Liver (tissue), 9 donors: Measurements from ENCODE around the gene RNH1. TPM values are rescaled to one million over a fixed set of nuclear protein-coding genes. Genes with fewer than 3 reads are reported as not detected.

Source experiments
- DNase-seq: peaks from one replicate; pipeline ENCODE4 v3.0.0-alpha.2; 2017; ENCODE audit warnings: low spot score
- H3K27ac ChIP-seq, 2 donors: one replicate each; pipeline ENCODE4 v1.7.0; 2013; ENCODE audit warnings: inconsistent platforms in 2 of 2, low read length in 2 of 2, control low read depth in 1 of 2, low read depth in 1 of 2, mild to moderate bottlenecking in 1 of 2
- H3K27me3 ChIP-seq, 4 donors: one replicate each; pipeline versions ENCODE4 v1.6.1 to v1.7.0; 2013; ENCODE audit warnings: low read length in 3 of 4, inconsistent platforms in 1 of 4, mild to moderate bottlenecking in 1 of 4, moderate library complexity in 1 of 4; ENCODE audit not compliant: control insufficient read depth in 4 of 4, insufficient read depth in 4 of 4
- H3K36me3 ChIP-seq, 4 donors: one replicate each; pipeline versions ENCODE4 v1.6.1 to v1.7.0; 2013; ENCODE audit warnings: low read length in 3 of 4, mild to moderate bottlenecking in 3 of 4, low read depth in 1 of 4, moderate library complexity in 1 of 4; ENCODE audit not compliant: control insufficient read depth in 4 of 4, insufficient read depth in 3 of 4
- H3K4me1 ChIP-seq, 4 donors: one replicate each; pipeline versions ENCODE4 v1.6.1 to v1.7.0; 2013; ENCODE audit warnings: low read length in 3 of 4, mild to moderate bottlenecking in 3 of 4, moderate library complexity in 1 of 4; ENCODE audit not compliant: control insufficient read depth in 4 of 4, insufficient read depth in 4 of 4
- H3K4me3 ChIP-seq, 3 donors: one replicate each; pipeline versions ENCODE4 v1.6.1 to v1.7.0; 2013; ENCODE audit warnings: low read length in 3 of 3, control low read depth in 1 of 3, low read depth in 1 of 3, mild to moderate bottlenecking in 1 of 3
- H3K9ac ChIP-seq, 2 donors: one replicate each; pipeline ENCODE4 v1.7.0; 2013; ENCODE audit warnings: low read length in 2 of 2, mild to moderate bottlenecking in 2 of 2, moderate library complexity in 2 of 2, control low read depth in 1 of 2, low read depth in 1 of 2
- H3K9me3 ChIP-seq, 4 donors: one replicate each; pipeline versions ENCODE4 v1.6.1 to v1.7.0; 2013; ENCODE audit warnings: low read length in 3 of 4; ENCODE audit not compliant: control insufficient read depth in 4 of 4
- EGR1 ChIP-seq, 2 donors: IDR thresholded peaks; 2 replicates each; pipeline ENCODE4 v1.6.1; 2016 to 2018; ENCODE audit warnings: antibody characterized with exemption in 2 of 2, low read depth in 2 of 2
- FOXA1 ChIP-seq: IDR thresholded peaks from 2 replicates; pipeline ENCODE4 v1.6.1; 2016; ENCODE audit warnings: antibody characterized with exemption
- FOXA2 ChIP-seq: IDR thresholded peaks from 2 replicates; pipeline ENCODE4 v1.6.1; 2016; ENCODE audit warnings: antibody characterized with exemption
- GABPA ChIP-seq, 2 donors: IDR thresholded peaks in 1 of 2; conservative IDR thresholded peaks in 1 of 2; 2 replicates each; pipeline ENCODE4 v1.6.1; 2016; ENCODE audit warnings: antibody characterized with exemption in 2 of 2, mild to moderate bottlenecking in 1 of 2, moderate library complexity in 1 of 2
- HNF4A ChIP-seq, 2 donors: conservative IDR thresholded peaks; 2 replicates each; pipeline ENCODE4 v1.6.1; 2016; ENCODE audit warnings: antibody characterized with exemption in 2 of 2, mild to moderate bottlenecking in 2 of 2
- HNF4G ChIP-seq: IDR thresholded peaks from 2 replicates; pipeline ENCODE4 v1.6.1; 2016; ENCODE audit warnings: antibody characterized with exemption
- JUND ChIP-seq, 2 donors: IDR thresholded peaks; 2 replicates each; pipeline ENCODE4 v1.6.1; 2016; ENCODE audit warnings: antibody characterized with exemption in 2 of 2
- NR2F2 ChIP-seq: IDR thresholded peaks from 2 replicates; pipeline ENCODE4 v1.6.1; 2016; ENCODE audit warnings: antibody characterized with exemption
- RAD21 ChIP-seq, 2 donors: IDR thresholded peaks; 2 replicates each; pipeline ENCODE4 v1.6.1; 2016; ENCODE audit warnings: antibody characterized with exemption in 2 of 2, mild to moderate bottlenecking in 2 of 2
- RXRA ChIP-seq, 2 donors: IDR thresholded peaks; 2 replicates each; pipeline ENCODE4 v1.6.1; 2017 to 2018; ENCODE audit warnings: antibody characterized with exemption in 2 of 2, mild to moderate bottlenecking in 1 of 2
- SP1 ChIP-seq: IDR thresholded peaks from 2 replicates; pipeline ENCODE4 v1.6.1; 2018; ENCODE audit warnings: antibody characterized with exemption, mild to moderate bottlenecking
- TAF1 ChIP-seq: conservative IDR thresholded peaks from 2 replicates; pipeline ENCODE4 v1.6.1; 2016; ENCODE audit warnings: antibody characterized with exemption, mild to moderate bottlenecking
- YY1 ChIP-seq: IDR thresholded peaks from 2 replicates; pipeline ENCODE4 v1.6.1; 2016; ENCODE audit warnings: antibody characterized with exemption, mild to moderate bottlenecking
- whole genome bisulfite sequencing: extraction: QIAGEN DNeasy Blood & Tissue Kit; methylation state at CpG from one replicate; pipeline ENCODE4 v1.1.7; 2013; 5-methylcytosine and 5-hydroxymethylcytosine counted together
- polyA plus RNA-seq, 2 donors: library from polyadenylated mRNA; stranded (reverse) in 1 of 2; unstranded in 1 of 2; fragments of 200-250 nt in 1 of 2; fragments of >200 nt in 1 of 2; fragmentation: Nextera tagmentation in 1 of 2; extraction: Ambion mirVana in 1 of 2; gene quantifications; one replicate each; pipeline versions ENCODE4 v1.2.1 to v1.2.3, GENCODE V29; 2013 to 2015
- total RNA-seq, 2 donors: library from RNA; depleted of rRNA; stranded (reverse); fragments of >200 nt; gene quantifications; one replicate each; pipeline ENCODE4 v1.2.3, GENCODE V29; 2014
- TF ChIP-seq, protein P1 (sequence below): fragments of 150-350 bp; IDR thresholded peaks from 2 replicates; pipeline ENCODE4 v1.5.1; 2017; ENCODE audit warnings: improper control_type of control experiment, low read depth, low read length; ENCODE audit not compliant: missing input control
- TF ChIP-seq, protein P2 (sequence below): IDR thresholded peaks from 2 replicates; pipeline ENCODE4 v1.6.1; 2016; ENCODE audit warnings: antibody characterized with exemption
- TF ChIP-seq, protein P3 (sequence below): IDR thresholded peaks from 2 replicates; pipeline ENCODE4 v1.6.1; 2016; ENCODE audit warnings: antibody characterized with exemption
- TF ChIP-seq, protein P4 (sequence below): IDR thresholded peaks from 2 replicates; pipeline ENCODE4 v1.6.1; 2016; ENCODE audit warnings: antibody characterized with exemption
- donor health status: healthy.
- donor health status: healthy.
- donor health status: healthy.
- donor health status: healthy.
- donor health status: healthy.

Gene RNH1
- total and polyA plus RNA-seq, 4 donors: 68.5 to 99.1 (median 76.8) TPM

DNA sequence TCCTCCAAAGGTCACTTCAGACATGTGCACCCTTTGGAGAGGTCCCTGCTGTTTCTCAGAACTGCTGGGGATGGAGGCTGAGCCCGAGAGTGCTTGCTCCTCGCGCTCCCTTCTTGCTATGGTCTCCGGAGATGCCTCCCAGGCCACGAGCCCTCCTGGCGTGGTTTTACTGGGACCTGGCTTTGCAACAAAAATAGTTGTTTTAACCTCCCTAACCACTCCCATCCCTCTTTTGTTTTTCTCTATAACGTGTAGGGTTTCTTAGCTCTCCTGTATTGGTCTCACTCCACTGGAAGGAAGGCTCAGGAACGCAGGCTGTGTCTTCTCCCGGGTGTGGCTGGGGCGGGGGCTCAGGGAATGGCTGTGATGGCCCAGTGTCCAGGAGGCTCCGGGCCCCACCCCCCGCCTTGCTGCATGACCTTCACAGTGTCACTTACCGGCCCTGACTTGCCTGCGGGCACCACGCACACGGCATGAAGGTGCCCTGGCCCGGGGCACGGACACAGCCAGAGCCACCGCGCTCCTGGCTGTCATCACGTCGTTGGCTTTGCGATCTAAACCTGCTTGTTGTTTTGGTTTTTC lies 51.4 kb downstream of the RNH1 start:
- DNase-seq: no peak
- no peaks in the 10 kb centered on the region for H3K27me3 ChIP-seq
- H3K27ac ChIP-seq: no peak overlapping the region
- H3K9me3 ChIP-seq: no peaks in the 10 kb centered on the region
- TF ChIP-seq GABPA (IDR thresholded peaks at IDR 0.05 in 1 of 2, conservative IDR thresholded peaks at IDR 0.05 in 1 of 2) (no peak), FOXA2 (no peak), TAF1 (no peak), SP1 (no peak), RAD21 (IDR thresholded peaks at IDR 0.05) (no peak), HNF4A (conservative IDR thresholded peaks at IDR 0.05) (no peak), HNF4G (no peak), EGR1 (IDR thresholded peaks at IDR 0.05; ENCODE audit: low read depth in 2 of 2) (no peak), YY1 (no peak)
- TF ChIP-seq, protein P1, sequence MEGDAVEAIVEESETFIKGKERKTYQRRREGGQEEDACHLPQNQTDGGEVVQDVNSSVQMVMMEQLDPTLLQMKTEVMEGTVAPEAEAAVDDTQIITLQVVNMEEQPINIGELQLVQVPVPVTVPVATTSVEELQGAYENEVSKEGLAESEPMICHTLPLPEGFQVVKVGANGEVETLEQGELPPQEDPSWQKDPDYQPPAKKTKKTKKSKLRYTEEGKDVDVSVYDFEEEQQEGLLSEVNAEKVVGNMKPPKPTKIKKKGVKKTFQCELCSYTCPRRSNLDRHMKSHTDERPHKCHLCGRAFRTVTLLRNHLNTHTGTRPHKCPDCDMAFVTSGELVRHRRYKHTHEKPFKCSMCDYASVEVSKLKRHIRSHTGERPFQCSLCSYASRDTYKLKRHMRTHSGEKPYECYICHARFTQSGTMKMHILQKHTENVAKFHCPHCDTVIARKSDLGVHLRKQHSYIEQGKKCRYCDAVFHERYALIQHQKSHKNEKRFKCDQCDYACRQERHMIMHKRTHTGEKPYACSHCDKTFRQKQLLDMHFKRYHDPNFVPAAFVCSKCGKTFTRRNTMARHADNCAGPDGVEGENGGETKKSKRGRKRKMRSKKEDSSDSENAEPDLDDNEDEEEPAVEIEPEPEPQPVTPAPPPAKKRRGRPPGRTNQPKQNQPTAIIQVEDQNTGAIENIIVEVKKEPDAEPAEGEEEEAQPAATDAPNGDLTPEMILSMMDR: no peak
- TF ChIP-seq, protein P2, sequence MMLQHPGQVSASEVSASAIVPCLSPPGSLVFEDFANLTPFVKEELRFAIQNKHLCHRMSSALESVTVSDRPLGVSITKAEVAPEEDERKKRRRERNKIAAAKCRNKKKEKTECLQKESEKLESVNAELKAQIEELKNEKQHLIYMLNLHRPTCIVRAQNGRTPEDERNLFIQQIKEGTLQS: no peak
- H3K36me3 ChIP-seq: peaks cover 4 to 27% (median 8%) of the 10 kb centered on the region in 4 donors
- no peak overlapping the region for H3K9ac ChIP-seq
- WGBS: 94% methylated on average over 23 of the region's 23 CpGs
- H3K4me1 ChIP-seq: peaks cover 5 to 13% (median 9%) of the 10 kb centered on the region in 4 donors
- H3K4me3 ChIP-seq: no peak overlapping the region

DNA sequence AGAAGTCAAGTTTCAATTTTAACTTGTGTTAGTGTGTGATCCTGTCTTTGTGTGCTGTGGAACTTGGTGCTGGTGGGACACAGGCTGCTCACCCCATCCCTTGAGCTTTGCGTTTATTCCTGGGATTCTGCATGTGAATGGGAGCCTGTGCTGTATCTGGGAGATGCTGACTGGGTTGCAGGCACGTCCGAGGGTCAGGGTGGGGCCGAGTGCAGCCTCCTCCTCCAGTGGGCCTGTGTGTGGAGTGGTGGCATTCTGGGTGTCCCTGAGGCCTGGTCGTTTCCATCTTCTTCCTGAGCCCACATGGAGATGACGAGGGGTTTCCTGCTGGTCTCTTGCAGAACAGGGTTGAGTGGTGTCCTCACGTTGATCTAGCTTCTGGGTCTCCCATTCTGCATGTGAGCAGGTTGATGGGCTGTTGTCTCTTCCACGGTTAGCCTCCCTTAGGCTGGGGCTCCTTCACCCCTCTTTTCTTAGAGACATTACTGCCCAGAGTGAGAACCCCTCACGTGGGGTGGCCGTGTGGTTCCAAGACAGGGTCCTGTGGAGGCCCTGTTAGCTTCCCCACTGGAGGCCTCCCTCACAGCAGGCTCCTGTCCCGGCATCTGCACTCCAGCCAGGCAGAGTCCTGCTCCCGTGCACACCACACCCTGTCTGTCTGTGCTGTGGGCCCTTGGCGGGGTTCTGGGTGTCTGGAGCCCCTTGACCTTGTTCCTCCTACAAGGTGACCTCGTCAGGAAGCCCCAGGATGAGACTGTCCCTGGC lies 52.1 kb downstream of the RNH1 start:
- DNase-seq: no peak
- no peak overlapping the region for H3K9ac ChIP-seq
- H3K27ac ChIP-seq: no peak overlapping the region
- H3K27me3 ChIP-seq: no peaks in the 10 kb centered on the region
- H3K4me3 ChIP-seq: no peak overlapping the region
- TF ChIP-seq SP1 (no peak), JUND (IDR thresholded peaks at IDR 0.05) (no peak), TAF1 (no peak), GABPA (IDR thresholded peaks at IDR 0.05 in 1 of 2, conservative IDR thresholded peaks at IDR 0.05 in 1 of 2) (no peak), FOXA2 (no peak), EGR1 (IDR thresholded peaks at IDR 0.05; ENCODE audit: low read depth in 2 of 2) (no peak), HNF4G (no peak), FOXA1 (no peak), HNF4A (conservative IDR thresholded peaks at IDR 0.05) (no peak), RXRA (IDR thresholded peaks at IDR 0.05) (no peak), YY1 (no peak), NR2F2 (no peak)
- TF ChIP-seq, protein P3, sequence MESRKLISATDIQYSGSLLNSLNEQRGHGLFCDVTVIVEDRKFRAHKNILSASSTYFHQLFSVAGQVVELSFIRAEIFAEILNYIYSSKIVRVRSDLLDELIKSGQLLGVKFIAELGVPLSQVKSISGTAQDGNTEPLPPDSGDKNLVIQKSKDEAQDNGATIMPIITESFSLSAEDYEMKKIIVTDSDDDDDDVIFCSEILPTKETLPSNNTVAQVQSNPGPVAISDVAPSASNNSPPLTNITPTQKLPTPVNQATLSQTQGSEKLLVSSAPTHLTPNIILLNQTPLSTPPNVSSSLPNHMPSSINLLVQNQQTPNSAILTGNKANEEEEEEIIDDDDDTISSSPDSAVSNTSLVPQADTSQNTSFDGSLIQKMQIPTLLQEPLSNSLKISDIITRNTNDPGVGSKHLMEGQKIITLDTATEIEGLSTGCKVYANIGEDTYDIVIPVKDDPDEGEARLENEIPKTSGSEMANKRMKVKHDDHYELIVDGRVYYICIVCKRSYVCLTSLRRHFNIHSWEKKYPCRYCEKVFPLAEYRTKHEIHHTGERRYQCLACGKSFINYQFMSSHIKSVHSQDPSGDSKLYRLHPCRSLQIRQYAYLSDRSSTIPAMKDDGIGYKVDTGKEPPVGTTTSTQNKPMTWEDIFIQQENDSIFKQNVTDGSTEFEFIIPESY: no peak
- TF ChIP-seq, protein P2: no peak
- TF ChIP-seq, protein P1: no peak
- TF ChIP-seq, protein P4, sequence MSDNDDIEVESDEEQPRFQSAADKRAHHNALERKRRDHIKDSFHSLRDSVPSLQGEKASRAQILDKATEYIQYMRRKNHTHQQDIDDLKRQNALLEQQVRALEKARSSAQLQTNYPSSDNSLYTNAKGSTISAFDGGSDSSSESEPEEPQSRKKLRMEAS: no peak
- peaks cover 5 to 13% (median 9%) of the 10 kb centered on the region in 4 donors for H3K4me1 ChIP-seq
- H3K9me3 ChIP-seq: no peaks in the 10 kb centered on the region
- WGBS: 84% methylated on average over 14 of the region's 14 CpGs
- peaks cover 3 to 23% (median 5%) of the 10 kb centered on the region in 4 donors for H3K36me3 ChIP-seq
